ENCODE measurements around the gene CASZ1.

CASZ1 gene

GRCh38 chr1:10613861-10614260, 182.6 kb downstream of the CASZ1 start:
- FAIRE-seq (no peak), DNase-seq (ENCODE audit: insufficient read length) (no peak)
- no peak for TF ChIP-seq TAF1 (IDR thresholded peaks at IDR 0.05; ENCODE audit: borderline replicate concordance, low read depth, low read length)
- TF ChIP-seq POLR2AphosphoS5 (IDR thresholded peaks at IDR 0.05; ENCODE audit: low read depth, low read length): no peak
- TF ChIP-seq POLR2A (IDR thresholded peaks at IDR 0.05; ENCODE audit: low read depth, low read length): no peak

- TF ChIP-seq TAF1 (IDR thresholded peaks at IDR 0.05; ENCODE audit: borderline replicate concordance, low read depth, low read length): no peak
- no peak for TF ChIP-seq POLR2AphosphoS5 (IDR thresholded peaks at IDR 0.05; ENCODE audit: low read depth, low read length)
- no peak for TF ChIP-seq POLR2A (IDR thresholded peaks at IDR 0.05; ENCODE audit: low read depth, low read length)
- FAIRE-seq: no peak
- no peak for DNase-seq (ENCODE audit: insufficient read length)
Observed at GRCh38 chr1:10613340-10613739, 183.1 kb downstream of the CASZ1 start.

GRCh38 chr1:10612436-10613160, 183.8 kb downstream of the CASZ1 start:
- no peak for FAIRE-seq
- no peak for DNase-seq (ENCODE audit: insufficient read length)
- TF ChIP-seq POLR2AphosphoS5 (IDR thresholded peaks at IDR 0.05; ENCODE audit: low read depth, low read length) (no peak), POLR2A (IDR thresholded peaks at IDR 0.05; ENCODE audit: low read depth, low read length) (no peak), TAF1 (IDR thresholded peaks at IDR 0.05; ENCODE audit: borderline replicate concordance, low read depth, low read length) (no peak)

- DNase-seq (ENCODE audit: insufficient read length): no peak
- TF ChIP-seq POLR2A (IDR thresholded peaks at IDR 0.05; ENCODE audit: low read depth, low read length): no peak
- FAIRE-seq: no peak
Observed at GRCh38 chr1:10610901-10611600, 185.4 kb downstream of the CASZ1 start.

- FAIRE-seq: no peak
- TF ChIP-seq POLR2A (IDR thresholded peaks at IDR 0.05; ENCODE audit: low read depth, low read length) (no peak), POLR2AphosphoS5 (IDR thresholded peaks at IDR 0.05; ENCODE audit: low read depth, low read length) (no peak), TAF1 (IDR thresholded peaks at IDR 0.05; ENCODE audit: borderline replicate concordance, low read depth, low read length) (no peak)
Observed at GRCh38 chr1:10608690-10609089, 187.8 kb downstream of the CASZ1 start.

GRCh38 chr1:10607228-10607627, 189.2 kb downstream of the CASZ1 start:
- TF ChIP-seq POLR2AphosphoS5 (IDR thresholded peaks at IDR 0.05; ENCODE audit: low read depth, low read length) (no peak), POLR2A (IDR thresholded peaks at IDR 0.05; ENCODE audit: low read depth, low read length) (no peak), TAF1 (IDR thresholded peaks at IDR 0.05; ENCODE audit: borderline replicate concordance, low read depth, low read length) (no peak)
- DNase-seq (ENCODE audit: insufficient read length): no peak
- no peak for FAIRE-seq

More at GRCh38 chr1:10608690-10609089, 187.8 kb downstream of the CASZ1 start:
- DNase-seq (ENCODE audit: insufficient read length): no peak

GRCh38 chr1:10606064-10606463, 190.4 kb downstream of the CASZ1 start:
- DNase-seq (ENCODE audit: insufficient read length): no peak
- no peak for TF ChIP-seq POLR2A (IDR thresholded peaks at IDR 0.05; ENCODE audit: low read depth, low read length)
- TF ChIP-seq POLR2AphosphoS5 (IDR thresholded peaks at IDR 0.05; ENCODE audit: low read depth, low read length): no peak
- no peak for TF ChIP-seq TAF1 (IDR thresholded peaks at IDR 0.05; ENCODE audit: borderline replicate concordance, low read depth, low read length)
- FAIRE-seq: no peak

- DNase-seq (ENCODE audit: insufficient read length) (no peak), FAIRE-seq (no peak)
- TF ChIP-seq POLR2AphosphoS5 (IDR thresholded peaks at IDR 0.05; ENCODE audit: low read depth, low read length) (no peak), TAF1 (IDR thresholded peaks at IDR 0.05; ENCODE audit: borderline replicate concordance, low read depth, low read length) (no peak), POLR2A (IDR thresholded peaks at IDR 0.05; ENCODE audit: low read depth, low read length) (no peak)
Observed at GRCh38 chr1:10604966-10605365, 191.5 kb downstream of the CASZ1 start.

GRCh38 chr1:10602936-10603335, 193.5 kb downstream of the CASZ1 start:
- FAIRE-seq (no peak), DNase-seq (ENCODE audit: insufficient read length) (no peak)
- TF ChIP-seq TAF1 (IDR thresholded peaks at IDR 0.05; ENCODE audit: borderline replicate concordance, low read depth, low read length): no peak
- TF ChIP-seq POLR2A (IDR thresholded peaks at IDR 0.05; ENCODE audit: low read depth, low read length): no peak
- no peak for TF ChIP-seq POLR2AphosphoS5 (IDR thresholded peaks at IDR 0.05; ENCODE audit: low read depth, low read length)

GRCh38 chr1:10601342-10602070, 194.9 kb downstream of the CASZ1 start:
- no peak for TF ChIP-seq POLR2AphosphoS5 (IDR thresholded peaks at IDR 0.05; ENCODE audit: low read depth, low read length)
- no peak for TF ChIP-seq TAF1 (IDR thresholded peaks at IDR 0.05; ENCODE audit: borderline replicate concordance, low read depth, low read length)
- TF ChIP-seq POLR2A (IDR thresholded peaks at IDR 0.05; ENCODE audit: low read depth, low read length): no peak
- no peak for DNase-seq (ENCODE audit: insufficient read length)
- no peak for FAIRE-seq

- DNase-seq (ENCODE audit: insufficient read length) (no peak), FAIRE-seq (no peak)
Observed at GRCh38 chr1:10599194-10599861, 197.1 kb downstream of the CASZ1 start.

More at GRCh38 chr1:10599194-10599861, 197.1 kb downstream of the CASZ1 start:
- TF ChIP-seq POLR2AphosphoS5 (IDR thresholded peaks at IDR 0.05; ENCODE audit: low read depth, low read length): no peak
- TF ChIP-seq POLR2A (IDR thresholded peaks at IDR 0.05; ENCODE audit: low read depth, low read length): no peak
- no peak for TF ChIP-seq TAF1 (IDR thresholded peaks at IDR 0.05; ENCODE audit: borderline replicate concordance, low read depth, low read length)

All from GM12892 (cell line).